PFSK-1 (cell line): ENCODE data around the gene TEKT3.

Source experiments
- FOXP2 ChIP-seq: optimal IDR thresholded peaks from 2 replicates; pipeline ENCODE3; 2011; ENCODE audit warnings: borderline replicate concordance, control low read depth, inconsistent platforms; ENCODE audit not compliant: insufficient read depth; ENCODE audit errors: extremely low read length, extremely low read depth
- POLR2AphosphoS5 ChIP-seq: IDR thresholded peaks from 2 replicates; pipeline ENCODE4 v1.6.1; 2012; ENCODE audit warnings: low read depth, mild to moderate bottlenecking, control low read depth, low read length, moderate library complexity
- SIN3A ChIP-seq: IDR thresholded peaks from 2 replicates; pipeline ENCODE4 v1.6.1; 2012; ENCODE audit warnings: mild to moderate bottlenecking, low read length, moderate library complexity, borderline replicate concordance; ENCODE audit not compliant: insufficient read depth
- TAF1 ChIP-seq: IDR thresholded peaks from 2 replicates; pipeline ENCODE4 v1.6.1; 2012; ENCODE audit warnings: low read length, control low read depth, borderline replicate concordance; ENCODE audit not compliant: insufficient read depth
- TF ChIP-seq, protein P1 (sequence below), 2 experiments: IDR thresholded peaks; 2 replicates each; pipeline versions ENCODE4 v1.6.1 to v1.8.0; 2011 to 2012; ENCODE audit warnings: low read depth in 2 of 2, low read length in 2 of 2, control low read depth in 1 of 2, inconsistent platforms in 1 of 2, mild to moderate bottlenecking in 1 of 2, moderate library complexity in 1 of 2; ENCODE audit not compliant: insufficient read depth in 1 of 2

Gene TEKT3

GRCh38 chr17:15382914-15383313, 41.5 kb upstream of the TEKT3 start:
- no peak for TF ChIP-seq POLR2AphosphoS5
- no peak for TF ChIP-seq FOXP2
- TF ChIP-seq, protein P1, sequence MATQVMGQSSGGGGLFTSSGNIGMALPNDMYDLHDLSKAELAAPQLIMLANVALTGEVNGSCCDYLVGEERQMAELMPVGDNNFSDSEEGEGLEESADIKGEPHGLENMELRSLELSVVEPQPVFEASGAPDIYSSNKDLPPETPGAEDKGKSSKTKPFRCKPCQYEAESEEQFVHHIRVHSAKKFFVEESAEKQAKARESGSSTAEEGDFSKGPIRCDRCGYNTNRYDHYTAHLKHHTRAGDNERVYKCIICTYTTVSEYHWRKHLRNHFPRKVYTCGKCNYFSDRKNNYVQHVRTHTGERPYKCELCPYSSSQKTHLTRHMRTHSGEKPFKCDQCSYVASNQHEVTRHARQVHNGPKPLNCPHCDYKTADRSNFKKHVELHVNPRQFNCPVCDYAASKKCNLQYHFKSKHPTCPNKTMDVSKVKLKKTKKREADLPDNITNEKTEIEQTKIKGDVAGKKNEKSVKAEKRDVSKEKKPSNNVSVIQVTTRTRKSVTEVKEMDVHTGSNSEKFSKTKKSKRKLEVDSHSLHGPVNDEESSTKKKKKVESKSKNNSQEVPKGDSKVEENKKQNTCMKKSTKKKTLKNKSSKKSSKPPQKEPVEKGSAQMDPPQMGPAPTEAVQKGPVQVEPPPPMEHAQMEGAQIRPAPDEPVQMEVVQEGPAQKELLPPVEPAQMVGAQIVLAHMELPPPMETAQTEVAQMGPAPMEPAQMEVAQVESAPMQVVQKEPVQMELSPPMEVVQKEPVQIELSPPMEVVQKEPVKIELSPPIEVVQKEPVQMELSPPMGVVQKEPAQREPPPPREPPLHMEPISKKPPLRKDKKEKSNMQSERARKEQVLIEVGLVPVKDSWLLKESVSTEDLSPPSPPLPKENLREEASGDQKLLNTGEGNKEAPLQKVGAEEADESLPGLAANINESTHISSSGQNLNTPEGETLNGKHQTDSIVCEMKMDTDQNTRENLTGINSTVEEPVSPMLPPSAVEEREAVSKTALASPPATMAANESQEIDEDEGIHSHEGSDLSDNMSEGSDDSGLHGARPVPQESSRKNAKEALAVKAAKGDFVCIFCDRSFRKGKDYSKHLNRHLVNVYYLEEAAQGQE (IDR thresholded peaks at IDR 0.05; ENCODE audit: insufficient read depth in 1 of 2, low read depth in 2 of 2, low read length in 2 of 2): no peak
- no peak for TF ChIP-seq TAF1
- TF ChIP-seq SIN3A: no peak

DNA sequence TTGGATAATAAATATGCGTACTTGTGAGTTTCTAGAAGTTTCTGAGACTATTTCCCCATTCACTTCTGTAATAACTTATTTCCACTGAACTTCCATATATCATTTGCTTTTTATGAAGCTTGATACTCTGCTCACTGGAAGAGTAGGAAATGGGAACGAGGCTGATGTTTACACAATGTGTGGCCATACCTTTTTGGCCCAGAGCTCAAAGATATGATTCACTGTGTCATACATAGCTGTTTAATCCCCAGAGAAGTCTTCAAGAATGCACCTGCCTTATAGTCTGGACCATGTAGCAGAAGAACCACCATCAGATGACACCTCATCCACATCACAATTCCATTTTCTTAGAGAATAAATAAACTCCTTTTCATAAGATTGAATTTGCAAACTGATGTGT, 40.3 kb upstream of the TEKT3 start:
- TF ChIP-seq POLR2AphosphoS5: no peak

GRCh38 chr17:15380446-15380845, 39.0 kb upstream of the TEKT3 start:
- TF ChIP-seq SIN3A (no peak), TAF1 (no peak), FOXP2 (no peak), POLR2AphosphoS5 (no peak)
- TF ChIP-seq, protein P1 (IDR thresholded peaks at IDR 0.05; ENCODE audit: insufficient read depth in 1 of 2, low read depth in 2 of 2, low read length in 2 of 2): no peak

- no peak for TF ChIP-seq FOXP2
- no peak for TF ChIP-seq TAF1
- TF ChIP-seq SIN3A: no peak
- TF ChIP-seq POLR2AphosphoS5: no peak
- TF ChIP-seq, protein P1 (IDR thresholded peaks at IDR 0.05; ENCODE audit: insufficient read depth in 1 of 2, low read depth in 2 of 2, low read length in 2 of 2): no peak
Observed at GRCh38 chr17:15379659-15380058, 38.3 kb upstream of the TEKT3 start.

DNA sequence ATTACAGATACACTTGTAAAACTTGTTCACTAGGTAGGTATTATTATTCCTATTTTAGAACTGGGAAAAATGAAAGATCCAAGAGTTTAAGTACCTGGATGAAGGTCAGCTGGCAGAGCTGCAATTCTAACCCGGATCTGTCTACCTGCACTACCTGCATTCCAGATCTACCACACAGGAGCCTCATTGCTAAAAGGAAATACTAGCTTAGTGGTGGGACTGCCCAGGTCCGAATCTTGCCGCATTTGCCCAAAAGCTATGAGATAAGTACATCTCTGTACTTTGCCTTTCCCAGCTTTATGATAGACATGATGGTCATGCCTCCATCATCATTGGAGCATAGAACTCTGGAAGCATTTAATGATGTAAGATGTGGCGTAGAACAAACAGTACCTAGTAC, 36.8 kb upstream of the TEKT3 start:
- TF ChIP-seq, protein P1 (IDR thresholded peaks at IDR 0.05; ENCODE audit: insufficient read depth in 1 of 2, low read depth in 2 of 2, low read length in 2 of 2): no peak
- TF ChIP-seq TAF1 (no peak), SIN3A (no peak), POLR2AphosphoS5 (no peak), FOXP2 (no peak)
